H1 (cell line): Measurements from ENCODE around the gene CLEC1B. TPM values are rescaled to one million over a fixed set of nuclear protein-coding genes. Genes with fewer than 3 reads are reported as not detected.

Experiments used
- CTCF ChIA-PET: fragments of 300-600 bp; sonication (Branson Sonifier 250); formaldehyde crosslinking; loops from one replicate; lab custom pipeline; 2021; ENCODE audit not compliant: partially characterized antibody; lab: Charles Lee
- POLR2A ChIA-PET: fragments of 300-600 bp; sonication (Branson Sonifier 250); formaldehyde crosslinking; loops from one replicate; lab custom pipeline; 2021; ENCODE audit warnings: inconsistent platforms; ENCODE audit not compliant: partially characterized antibody; lab: Charles Lee
- DNase-seq, 2 experiments: peaks; one replicate each; pipeline versions ENCODE4 v3.0.0 to v3.0.0-alpha.2; 2010 to 2022; ENCODE audit warnings: low spot score in 2 of 2, low read depth in 1 of 2, mixed read lengths in 1 of 2
- FAIRE-seq: peaks from 2 replicates; lab custom pipeline; 2011; peaks lifted over from hg19 to GRCh38; lab: Jason Lieb, UNC
- H2AFZ ChIP-seq: 2 replicates; pipeline ENCODE4 v1.8.1; 2012; ENCODE audit warnings: low read length, inconsistent platforms
- H2AK5ac ChIP-seq: 2 replicates; pipeline ENCODE4 v1.6.1; 2013; ENCODE audit warnings: low read depth, low read length
- H2BK120ac ChIP-seq: replicated peaks from 2 replicates; pipeline ENCODE3; 2013; ENCODE audit warnings: low read depth, low read length, inconsistent platforms
- H2BK12ac ChIP-seq: 2 replicates; pipeline ENCODE4 v1.6.1; 2013; ENCODE audit warnings: low read depth, low read length
- H2BK15ac ChIP-seq: 2 replicates; pipeline ENCODE4 v1.6.1; 2013; ENCODE audit warnings: low read length
- H2BK20ac ChIP-seq: 2 replicates; pipeline ENCODE4 v1.6.1; 2013; ENCODE audit warnings: low read length
- H2BK5ac ChIP-seq: 2 replicates; pipeline ENCODE4 v1.6.1; 2013; ENCODE audit warnings: low read depth, low read length
- H3K14ac ChIP-seq: 2 replicates; pipeline ENCODE4 v1.6.1; 2013; ENCODE audit warnings: inconsistent platforms; ENCODE audit not compliant: insufficient read length
- H3K18ac ChIP-seq: 2 replicates; pipeline ENCODE4 v1.6.1; 2013; ENCODE audit warnings: low read length; ENCODE audit errors: extremely low read depth
- H3K23ac ChIP-seq: 2 replicates; pipeline ENCODE4 v1.6.1; 2013; ENCODE audit warnings: inconsistent platforms; ENCODE audit not compliant: insufficient read length
- H3K23me2 ChIP-seq: 2 replicates; pipeline ENCODE4 v1.6.1; 2013; ENCODE audit warnings: low read depth, low read length
- H3K27ac ChIP-seq: 2 replicates; pipeline ENCODE4 v1.6.1; 2011; ENCODE audit warnings: low read depth, low read length, inconsistent platforms
- H3K27me3 ChIP-seq, 4 experiments: replicated peaks in 1 of 4; 1 replicate in 1 of 4; 2 replicates in 3 of 4; pipeline versions ENCODE4 v1.6.1 to v1.8.1; 2011 to 2013; ENCODE audit warnings: low read length in 3 of 4, mild to moderate bottlenecking in 3 of 4, inconsistent platforms in 2 of 4, mixed read lengths in 2 of 4, moderate library complexity in 1 of 4; ENCODE audit not compliant: control insufficient read depth in 3 of 4, insufficient read depth in 3 of 4; ENCODE audit errors: extremely low read depth in 1 of 4
- H3K36me3 ChIP-seq, 4 experiments: 2 replicates each; pipeline versions ENCODE4 v1.6.1 to v1.8.1; 2011 to 2013; ENCODE audit warnings: mild to moderate bottlenecking in 4 of 4, low read length in 3 of 4, moderate library complexity in 2 of 4, control low read depth in 1 of 4, inconsistent platforms in 1 of 4; ENCODE audit not compliant: insufficient read depth in 4 of 4, control insufficient read depth in 2 of 4
- H3K4ac ChIP-seq: replicated peaks from 2 replicates; pipeline ENCODE3; 2013; ENCODE audit warnings: low read length, low read depth, mixed read lengths, inconsistent platforms; ENCODE audit not compliant: insufficient read length
- H3K4me1 ChIP-seq, 4 experiments: replicated peaks in 1 of 4; 1 replicate in 1 of 4; 2 replicates in 3 of 4; pipeline versions ENCODE4 v1.6.1 to v1.8.1; 2011 to 2013; ENCODE audit warnings: low read length in 3 of 4, inconsistent platforms in 2 of 4, mixed read lengths in 1 of 4; ENCODE audit not compliant: insufficient read depth in 4 of 4, control insufficient read depth in 3 of 4
- H3K4me2 ChIP-seq, 2 experiments: 2 replicates each; pipeline versions ENCODE4 v1.6.1 to v1.8.1; 2011 to 2013; ENCODE audit warnings: low read depth in 2 of 2, low read length in 2 of 2, control low read depth in 1 of 2, inconsistent platforms in 1 of 2, mild to moderate bottlenecking in 1 of 2; ENCODE audit not compliant: insufficient read depth in 1 of 2
- H3K4me3 ChIP-seq, 4 experiments: fragments of 200-600, 300-600 bp in 1 of 4; sonication (generic), shearing (Covaris generic), sonication (Bioruptor Twin) in 1 of 4; 2 replicates each; pipeline versions ENCODE4 v1.5.1 to v1.8.1; 2011 to 2016; ENCODE audit warnings: low read length in 4 of 4, low read depth in 3 of 4, control low read depth in 2 of 4, inconsistent platforms in 2 of 4, mild to moderate bottlenecking in 2 of 4, mixed read lengths in 1 of 4, moderate library complexity in 1 of 4; ENCODE audit not compliant: insufficient read depth in 2 of 4; ENCODE audit errors: extremely low read depth in 1 of 4
- H3K56ac ChIP-seq: replicated peaks from 2 replicates; pipeline ENCODE3; 2013; ENCODE audit warnings: low read depth, mild to moderate bottlenecking, mixed read lengths, low read length, inconsistent platforms; ENCODE audit not compliant: insufficient read length
- H3K79me1 ChIP-seq: 2 replicates; pipeline ENCODE4 v1.6.1; 2013; ENCODE audit warnings: low read depth, low read length, control low read depth
- H3K79me2 ChIP-seq, 2 experiments: 2 replicates each; pipeline versions ENCODE4 v1.6.1 to v1.8.1; 2012 to 2013; ENCODE audit warnings: low read length in 2 of 2, mild to moderate bottlenecking in 2 of 2, inconsistent platforms in 1 of 2; ENCODE audit not compliant: insufficient read depth in 2 of 2, control insufficient read depth in 1 of 2
- H3K9ac ChIP-seq, 4 experiments: replicated peaks in 1 of 4; 1 replicate in 1 of 4; 2 replicates in 3 of 4; pipeline versions ENCODE4 v1.6.1 to v1.8.1; 2011 to 2013; ENCODE audit warnings: low read depth in 3 of 4, low read length in 3 of 4, control low read depth in 2 of 4, mild to moderate bottlenecking in 2 of 4, moderate library complexity in 2 of 4, inconsistent platforms in 1 of 4; ENCODE audit errors: extremely low read depth in 1 of 4
- H3K9me3 ChIP-seq, 2 experiments: 2 replicates each; pipeline versions ENCODE4 v1.6.1 to v1.8.1; 2012 to 2013; ENCODE audit warnings: mild to moderate bottlenecking in 2 of 2, moderate library complexity in 2 of 2, control low read depth in 1 of 2, inconsistent platforms in 1 of 2, low read depth in 1 of 2, low read length in 1 of 2, mixed read lengths in 1 of 2; ENCODE audit not compliant: insufficient read depth in 2 of 2
- H4K20me1 ChIP-seq, 2 experiments: replicated peaks in 1 of 2; 2 replicates each; pipeline versions ENCODE3 to v1.8.1; 2011 to 2013; ENCODE audit warnings: inconsistent platforms in 2 of 2, low read length in 2 of 2, mild to moderate bottlenecking in 1 of 2; ENCODE audit not compliant: insufficient read depth in 2 of 2, control insufficient read depth in 1 of 2
- H4K5ac ChIP-seq: 2 replicates; pipeline ENCODE4 v1.6.1; 2013; ENCODE audit warnings: low read length, low read depth, mixed read lengths, inconsistent platforms; ENCODE audit not compliant: insufficient read length
- H4K8ac ChIP-seq: 2 replicates; pipeline ENCODE4 v1.8.0; 2013; ENCODE audit warnings: mild to moderate bottlenecking, moderate library complexity, low read length, inconsistent platforms; ENCODE audit not compliant: insufficient read depth; ENCODE audit errors: extremely low read depth
- H4K91ac ChIP-seq: replicated peaks from 2 replicates; pipeline ENCODE3; 2013; ENCODE audit warnings: low read length, mixed read lengths, inconsistent platforms; ENCODE audit not compliant: insufficient read length
- ASH2L ChIP-seq: fragments of 200-600, 300-600 bp; sonication (generic); IDR thresholded peaks from one replicate; pipeline ENCODE4 v1.7.1; 2017; ENCODE audit warnings: low read length
- CEBPB ChIP-seq: IDR thresholded peaks from 2 replicates; pipeline ENCODE4 v1.6.1; 2012; ENCODE audit warnings: low read depth, low read length
- CHD1 ChIP-seq: IDR thresholded peaks from 2 replicates; pipeline ENCODE4 v1.6.1; 2012; ENCODE audit warnings: low read depth, low read length, improper control_type of control experiment
- CTBP2 ChIP-seq: IDR thresholded peaks from 2 replicates; pipeline ENCODE4 v1.7.0; 2011; ENCODE audit warnings: borderline replicate concordance, mild to moderate bottlenecking, moderate library complexity, mixed read lengths, low read length; ENCODE audit not compliant: insufficient read depth, insufficient read length
- EZH2 ChIP-seq: fragments of 200-600 bp; sonication (generic); IDR thresholded peaks from 2 replicates; pipeline ENCODE4 v1.7.1; 2012; ENCODE audit warnings: low read depth, mild to moderate bottlenecking, moderate library complexity, low read length, inconsistent platforms; ENCODE audit not compliant: severe bottlenecking
- JUN ChIP-seq: IDR thresholded peaks from 2 replicates; pipeline ENCODE4 v1.6.1; 2011; ENCODE audit warnings: low read depth, mild to moderate bottlenecking, improper control_type of control experiment, low read length
- RAD21 ChIP-seq, 2 experiments: IDR thresholded peaks in 1 of 2; conservative IDR thresholded peaks in 1 of 2; 2 replicates each; pipeline ENCODE4 v1.6.1; 2011; ENCODE audit warnings: low read depth in 2 of 2, low read length in 2 of 2, improper control_type of control experiment in 1 of 2, inconsistent platforms in 1 of 2, mild to moderate bottlenecking in 1 of 2, moderate library complexity in 1 of 2
- SAP30 ChIP-seq: fragments of 300-600 bp; sonication (generic); IDR thresholded peaks from 2 replicates; pipeline ENCODE4 v1.7.1; 2012; ENCODE audit warnings: low read length, moderate library complexity, mild to moderate bottlenecking, inconsistent platforms; ENCODE audit not compliant: insufficient read depth, insufficient replicate concordance
- SP4 ChIP-seq: IDR thresholded peaks from 2 replicates; pipeline ENCODE4 v1.6.1; 2012; ENCODE audit warnings: low read length, inconsistent platforms
- TEAD4 ChIP-seq: IDR thresholded peaks from 2 replicates; pipeline ENCODE4 v1.6.1; 2012; ENCODE audit warnings: low read depth, low read length, inconsistent platforms, mixed read lengths
- WGBS, 2 experiments: shearing (Covaris generic) in 1 of 2; methylation state at CpG; one replicate each; pipeline versions ENCODE4 v1.1.6 to v1.1.7; 2013 to 2015; ENCODE audit warnings: low lambda C conversion rate in 2 of 2, mixed read lengths in 2 of 2, inconsistent platforms in 1 of 2, low coverage in 1 of 2, missing lambda C conversion rate in 1 of 2; ENCODE audit not compliant: insufficient replicate concordance in 2 of 2, insufficient coverage in 1 of 2, insufficient read length in 1 of 2; ENCODE audit errors: extremely low coverage in 1 of 2, missing lambda C conversion rate in 1 of 2; 5-methylcytosine and 5-hydroxymethylcytosine counted together
- polyA plus RNA-seq, 7 experiments: library from polyadenylated mRNA; depleted of rRNA in 3 of 7; stranded (reverse) in 5 of 7; unstranded in 2 of 7; fragments of >200 nt in 5 of 7; fragments of 200-250 nt in 2 of 7; gene quantifications; 1 replicate in 5 of 7; 2 replicates in 1 of 7; 4 replicates in 1 of 7; pipeline versions ENCODE4 v1.2.1 to v1.2.3, GENCODE V29; 2011 to 2013; ENCODE audit warnings: missing spikeins in 2 of 7, mixed read lengths in 2 of 7
- total RNA-seq: library from RNA; stranded (reverse); fragmentation: NEBNext Ultra II Directional; extraction: Animal tissue kit (Norgen Biotek cat#: 25700); gene quantifications from 2 replicates; pipeline ENCODE4 v1.2.1, GENCODE V29; 2021

The CLEC1B gene
- total and polyA plus RNA-seq, 2 of the 8 experiments (the other 6 are each of a cell fraction or from before 2014, with no cell fraction given), result not detected

DNA sequence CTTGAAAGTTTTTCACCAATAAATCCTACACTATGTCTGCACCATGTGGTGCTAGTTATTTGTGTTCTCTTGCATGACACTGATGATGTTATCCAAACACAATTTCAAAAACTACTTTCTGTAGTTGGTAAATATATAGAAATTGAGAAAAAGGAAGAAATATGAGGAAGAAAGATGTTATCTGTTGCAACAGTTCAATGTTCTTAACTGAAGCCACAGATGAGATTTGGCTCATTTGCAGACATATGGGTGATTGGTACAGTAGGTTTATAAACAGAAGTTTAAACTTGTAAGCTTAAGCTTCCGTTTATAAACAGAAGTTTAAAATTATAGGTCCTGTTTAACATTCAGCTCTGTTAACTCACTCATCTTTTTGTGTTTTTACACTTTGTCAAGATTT, 27.7 kb downstream of the CLEC1B start, which contains the start of gene CLEC12A:
Gene CLEC12A (plus strand): TSS at position 229 of the 400 bp plus-strand sequence. CDS start 188 bp downstream, outside the sequence.
- no peaks in the 10 kb centered on the region for H3K36me3 ChIP-seq
- no peaks in the 10 kb centered on the region for H3K27me3 ChIP-seq
- no peak within 1 kb of the TSS for H2AFZ ChIP-seq
- TF ChIP-seq CEBPB (no peak), ASH2L (no peak), RAD21 (IDR thresholded peaks at IDR 0.05 in 1 of 2, conservative IDR thresholded peaks at IDR 0.05 in 1 of 2; ENCODE audit: low read depth in 2 of 2, low read length in 2 of 2) (no peak), EZH2 (no peak), CHD1 (no peak), SP4 (no peak), SAP30 (no peak), CTBP2 (no peak), TEAD4 (no peak), JUN (no peak)

More for the DNA sequence above, 27.7 kb downstream of the CLEC1B start, which contains the start of gene CLEC12A:
- H4K91ac ChIP-seq, result no peak within 1 kb of the TSS
- H3K9ac ChIP-seq, result no peak within 1 kb of the TSS
- FAIRE-seq (no peak), DNase-seq (no peak)
- H3K79me2 ChIP-seq, result no peaks in the 10 kb centered on the region
- H4K20me1 ChIP-seq, result no peaks in the 10 kb centered on the region
- ChIA-PET POLR2A (no interaction called here), CTCF (interaction anchor here (0.6 to 1.3 kb wide), 2 partner anchors 39 to 168 kb away, joined by 3 to 4 read pairs; no protein-coding TSS in a partner anchor)
- no peak within 1 kb of the TSS for H4K8ac ChIP-seq
- peaks cover 7 to 9% of the 10 kb centered on the region in 2 experiments for H3K9me3 ChIP-seq
- no peak within 1 kb of the TSS for H3K56ac ChIP-seq
- H2AK5ac ChIP-seq, result no peak within 1 kb of the TSS
- no peak within 1 kb of the TSS for H2BK5ac ChIP-seq
- H3K14ac ChIP-seq, result no peak within 1 kb of the TSS
- no peak within 1 kb of the TSS for H2BK20ac ChIP-seq
- H3K4ac ChIP-seq, result no peak within 1 kb of the TSS
- no peak within 1 kb of the TSS for H3K23ac ChIP-seq
- H2BK15ac ChIP-seq, result no peak within 1 kb of the TSS
- 93% methylated on average over 1 of the region's 1 CpG; no CpG with 5 or more reads in 1 of the 2 experiments for WGBS, 2 experiments
- no peak within 1 kb of the TSS for H3K4me2 ChIP-seq
- H3K18ac ChIP-seq, result no peak within 1 kb of the TSS
- no peaks in the 10 kb centered on the region for H3K4me1 ChIP-seq
- no peaks in the 10 kb centered on the region for H3K79me1 ChIP-seq
- no peak within 1 kb of the TSS for H4K5ac ChIP-seq
- H3K27ac ChIP-seq, result no peak within 1 kb of the TSS
- no peak within 1 kb of the TSS for H3K4me3 ChIP-seq
- H2BK120ac ChIP-seq, result no peak within 1 kb of the TSS
- no peak within 1 kb of the TSS for H2BK12ac ChIP-seq
- no peaks in the 10 kb centered on the region for H3K23me2 ChIP-seq
